NCI-H510A treated with DMSO at 0.1 percent for 48 hours (cell line): ENCODE data around the gene PTPRN2.
"Not testable (repeated sequence)": the region's sequence is repeated elsewhere in the genome, so short reads cannot be mapped to it uniquely, and the experiment has no call there.

Source experiments
- DNase-seq: peaks from one replicate; lab custom pipeline; 2025; lab: John Stamatoyannopoulos, UW

Gene PTPRN2

GRCh38 chr7:157715071-157715937 is 872.3 kb downstream of the PTPRN2 start:
- DNase-seq: no peak

DNA sequence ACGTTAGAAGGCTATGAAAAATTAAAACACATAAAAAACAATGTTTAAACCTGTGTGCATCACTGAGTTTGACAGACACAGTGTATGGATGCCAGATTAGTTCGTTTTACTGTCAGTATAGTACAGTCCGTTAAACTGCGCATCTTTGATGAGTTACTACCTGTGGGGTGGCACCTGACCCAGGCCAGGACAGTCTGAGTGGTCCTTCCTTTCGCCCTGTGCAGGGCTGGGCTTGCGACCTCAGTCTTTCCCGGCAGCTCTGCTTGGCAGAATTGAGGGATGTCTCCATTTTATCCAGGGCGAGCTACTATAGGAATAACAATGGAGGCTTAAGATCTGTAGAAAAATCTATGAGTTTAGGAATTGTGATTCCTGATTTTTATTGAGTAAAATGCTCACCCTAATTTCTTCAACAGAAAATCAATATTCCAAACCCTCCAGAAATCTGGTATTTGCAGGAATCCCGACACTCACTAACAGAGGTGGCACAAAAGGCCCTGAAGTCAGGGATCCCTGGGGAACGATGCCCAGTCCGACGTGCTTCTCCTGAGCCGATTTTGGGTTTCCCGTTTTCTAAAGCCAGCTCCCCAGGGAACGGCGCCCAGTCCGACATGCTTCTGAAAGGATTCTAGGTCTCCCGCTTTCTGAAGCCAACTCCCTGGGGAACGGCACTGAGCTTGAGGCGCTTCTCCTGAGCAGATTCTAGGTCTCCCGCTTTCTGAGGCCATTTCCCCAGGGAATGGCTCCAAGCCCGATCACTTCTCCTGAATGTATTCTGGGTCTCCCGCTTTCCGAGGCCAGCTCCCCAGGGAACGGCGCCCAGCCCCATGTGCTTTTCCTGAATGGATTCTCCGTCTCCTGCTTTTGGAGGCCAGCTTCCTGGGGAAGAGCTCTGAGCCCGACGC is 873.2 kb downstream of the PTPRN2 start:
- no peak for DNase-seq

DNA sequence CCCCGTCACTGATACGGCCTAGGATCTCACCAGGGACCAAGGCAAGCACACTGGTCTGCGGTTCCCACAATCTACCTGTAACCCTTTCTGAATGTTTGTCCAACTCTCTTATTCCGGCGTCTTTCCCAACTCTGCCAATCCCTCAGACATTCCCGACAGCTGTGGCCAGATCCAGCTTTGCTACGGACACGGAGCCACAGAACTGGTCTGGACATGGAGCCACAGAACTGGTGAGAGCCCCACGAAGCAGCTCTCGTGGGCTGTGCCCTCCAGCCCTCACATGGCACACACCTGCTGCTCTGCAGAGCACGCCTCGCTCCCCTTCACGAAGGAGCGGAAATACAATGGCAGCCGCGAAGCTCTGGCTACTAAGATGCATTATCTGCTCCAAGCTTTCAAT is 874.0 kb downstream of the PTPRN2 start:
- no peak for DNase-seq

DNA sequence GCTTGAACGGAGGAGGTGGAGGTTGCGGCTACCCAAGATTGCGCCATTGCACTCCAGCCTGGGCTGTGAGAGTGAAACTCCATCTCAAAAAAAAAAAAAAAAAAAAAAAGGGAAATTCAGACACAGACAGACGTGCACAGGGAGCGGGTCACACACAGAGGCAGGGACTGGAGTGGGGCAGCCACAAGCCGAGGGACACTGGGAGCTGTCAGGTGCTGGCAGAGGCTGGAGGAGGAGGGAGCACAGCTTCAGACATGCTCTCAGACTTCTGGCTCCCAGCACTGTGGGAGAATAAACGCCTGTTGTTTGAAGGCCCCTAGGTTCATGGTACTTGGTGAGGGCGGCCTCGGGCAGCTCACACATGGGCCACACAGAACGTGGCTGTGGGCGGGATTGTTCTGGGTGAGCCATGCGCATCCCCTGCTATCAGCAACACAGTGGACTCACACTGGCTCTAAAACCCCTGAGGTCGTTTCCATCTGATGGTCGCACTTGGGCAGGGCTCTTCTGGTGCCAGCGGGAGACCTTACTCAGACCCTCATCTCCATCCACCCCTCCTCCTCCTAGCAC is 874.9 kb downstream of the PTPRN2 start:
- no peak for DNase-seq

DNA sequence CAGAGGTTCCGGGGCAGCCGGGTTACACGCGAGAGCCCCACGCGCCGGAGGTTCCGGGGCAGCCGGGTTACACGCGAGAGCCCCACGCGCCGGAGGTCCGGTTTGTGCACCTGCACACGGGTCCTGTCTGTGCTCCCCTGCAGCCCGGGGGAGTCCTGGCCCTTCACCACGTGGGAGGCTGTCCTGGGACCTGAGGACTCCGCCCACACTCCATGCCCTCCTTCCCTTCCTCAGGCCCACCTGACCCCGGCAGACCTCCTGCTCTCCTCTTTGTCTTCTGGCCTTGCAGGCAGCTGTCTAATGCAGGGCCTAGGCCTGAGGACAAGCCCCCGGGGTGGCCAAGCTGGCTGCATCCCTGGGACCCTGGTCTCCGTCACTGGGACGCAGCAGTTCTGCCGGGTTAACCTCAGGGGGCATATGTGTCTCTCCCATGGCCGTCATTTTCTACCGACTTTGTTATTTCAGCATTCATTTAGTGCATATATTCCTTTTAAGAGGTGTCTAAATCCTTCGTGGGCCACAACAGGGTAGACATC is 876.2 kb downstream of the PTPRN2 start:
- DNase-seq: no peak

DNA sequence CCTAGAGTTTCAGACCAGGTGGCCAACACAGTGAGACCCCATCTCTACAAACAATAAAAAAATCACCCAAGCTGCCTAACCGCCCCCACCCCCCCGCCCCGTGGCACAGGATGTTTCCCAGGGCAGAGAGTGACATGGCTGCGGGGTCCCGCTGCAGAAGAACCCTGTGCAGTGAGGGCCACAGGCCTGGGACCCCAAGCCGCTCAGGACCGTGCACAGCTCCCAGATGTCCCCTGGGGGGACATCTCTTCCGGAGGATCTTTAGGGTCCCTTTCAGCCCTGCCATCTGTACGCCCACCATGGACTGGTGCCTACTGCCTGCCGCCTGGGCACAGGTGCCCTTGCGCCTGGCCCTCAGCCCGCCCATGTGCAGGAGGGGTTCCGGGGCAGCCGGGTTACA is 877.2 kb downstream of the PTPRN2 start:
- no peak for DNase-seq

- DNase-seq: no peak
Observed at GRCh38 chr7:157709531-157710251, 877.9 kb downstream of the PTPRN2 start.

GRCh38 chr7:157708919-157709295 is 878.7 kb downstream of the PTPRN2 start:
- DNase-seq: no peak

GRCh38 chr7:157707983-157708918 is 879.4 kb downstream of the PTPRN2 start:
- DNase-seq: no peak

- no peak for DNase-seq
Observed at GRCh38 chr7:157704365-157704764, 883.3 kb downstream of the PTPRN2 start.

DNA sequence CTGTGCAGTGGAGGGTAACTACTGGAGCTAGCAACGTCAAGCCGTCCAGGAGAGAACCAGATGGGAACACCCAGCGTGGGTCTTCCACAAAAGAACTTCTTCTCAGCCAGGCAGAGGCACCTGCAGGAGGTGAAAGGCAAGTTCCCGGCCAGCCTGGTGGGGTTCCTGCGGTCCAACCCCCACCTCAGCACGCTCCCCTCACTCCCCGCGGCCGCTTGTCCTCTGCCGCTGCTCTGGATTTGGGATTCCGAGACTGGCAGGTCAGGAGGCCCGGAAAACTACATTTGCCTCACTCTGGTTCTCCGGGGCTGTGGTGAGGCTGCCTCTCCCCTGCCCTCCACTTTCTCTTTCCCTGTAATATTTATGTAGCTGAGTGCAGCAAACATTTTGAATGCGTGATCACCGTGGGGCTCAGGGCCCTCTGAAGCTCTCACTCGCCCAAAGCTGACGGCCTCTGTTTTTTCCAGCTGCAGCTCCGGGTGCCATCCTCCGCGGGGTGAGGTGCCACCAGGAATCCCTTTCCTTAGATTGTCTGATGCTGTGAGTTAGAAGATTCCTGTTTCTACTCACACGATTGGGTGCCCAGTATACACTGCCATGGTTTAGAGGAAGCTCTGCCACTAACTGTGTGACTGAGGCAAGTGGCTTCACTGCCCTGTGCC is 884.0 kb downstream of the PTPRN2 start:
- DNase-seq: no peak

- no peak for DNase-seq
Observed at GRCh38 chr7:157703131-157703530, 884.5 kb downstream of the PTPRN2 start.

DNA sequence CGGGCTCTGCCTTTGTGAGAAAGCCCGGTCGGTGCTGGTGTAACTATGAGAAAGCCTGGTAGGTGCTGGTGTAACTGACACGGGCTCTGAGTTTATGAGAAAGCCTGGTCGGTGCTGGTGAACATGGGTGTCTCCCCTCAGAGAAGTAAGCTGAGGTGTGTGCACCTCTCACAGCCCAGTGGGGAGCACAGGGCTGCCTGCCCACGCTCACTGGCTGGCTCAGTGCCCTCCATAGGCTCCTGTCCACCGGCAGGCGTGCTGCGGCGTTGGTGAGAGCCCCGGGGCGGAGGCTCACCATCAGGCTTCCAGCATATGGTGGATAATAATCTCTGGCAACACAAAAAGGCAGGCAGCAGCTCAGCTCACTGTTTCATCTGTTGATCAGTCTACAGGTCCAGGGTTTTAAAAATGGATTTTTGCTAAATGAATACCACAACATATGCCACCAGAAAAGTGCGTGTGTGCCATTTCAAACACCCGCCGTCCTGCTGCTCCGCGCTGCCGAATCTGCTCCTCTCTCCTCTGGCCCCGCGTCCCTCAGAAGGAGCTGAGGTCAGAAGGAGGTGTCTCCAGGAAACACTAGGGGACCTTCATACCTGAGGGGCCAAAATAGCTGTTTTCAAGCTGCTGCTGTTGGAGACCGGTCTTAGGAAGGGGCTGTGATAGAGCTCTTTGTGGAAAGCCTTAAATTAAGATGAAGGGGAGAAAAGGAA is 885.2 kb downstream of the PTPRN2 start:
- no peak for DNase-seq

DNA sequence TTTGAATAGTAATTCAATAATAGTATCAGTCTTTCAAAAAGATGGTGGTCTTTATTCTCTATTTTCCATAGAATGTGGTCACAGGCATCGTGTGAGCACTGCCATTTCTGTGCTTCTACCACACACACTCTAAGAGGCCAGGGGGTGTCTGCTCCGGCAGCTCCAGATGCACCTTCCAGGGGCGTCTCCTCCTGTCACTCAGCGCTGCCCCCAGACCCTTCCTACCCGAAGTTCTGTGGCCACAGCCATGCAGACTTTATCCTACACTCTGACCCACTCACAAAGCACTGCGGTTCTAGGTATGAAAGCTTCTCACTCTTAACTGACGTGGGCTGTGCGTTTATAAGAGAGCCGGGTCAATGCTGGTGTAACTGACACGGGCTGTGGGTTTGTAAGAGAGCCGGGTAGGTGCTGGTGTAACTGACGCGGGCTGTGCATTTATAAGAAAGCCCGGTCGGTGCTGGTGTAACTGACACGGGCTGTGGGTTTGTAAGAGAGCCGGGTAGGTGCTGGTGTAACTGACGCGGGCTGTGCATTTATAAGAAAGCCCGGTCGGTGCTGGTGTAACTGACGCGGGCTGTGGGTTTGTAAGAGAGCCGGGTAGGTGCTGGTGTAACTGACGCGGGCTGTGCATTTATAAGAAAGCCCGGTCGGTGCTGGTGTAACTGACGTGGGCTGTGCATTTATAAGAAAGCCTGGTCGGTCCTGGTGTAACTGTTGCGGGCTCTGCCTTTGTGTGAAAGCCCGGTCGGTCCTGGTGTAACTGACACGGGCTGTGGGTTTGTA is 886.0 kb downstream of the PTPRN2 start:
- not testable (repeated sequence) for DNase-seq

GRCh38 chr7:157700231-157701005 is 887.2 kb downstream of the PTPRN2 start:
- DNase-seq: no peak

GRCh38 chr7:157699357-157700013 is 888.1 kb downstream of the PTPRN2 start:
- peak; percentile 23 for DNase-seq

GRCh38 chr7:157697287-157697686 is 890.3 kb downstream of the PTPRN2 start:
- not testable (repeated sequence) for DNase-seq
